Measurements from ENCODE around the gene KLK7.

Gene KLK7

DNA sequence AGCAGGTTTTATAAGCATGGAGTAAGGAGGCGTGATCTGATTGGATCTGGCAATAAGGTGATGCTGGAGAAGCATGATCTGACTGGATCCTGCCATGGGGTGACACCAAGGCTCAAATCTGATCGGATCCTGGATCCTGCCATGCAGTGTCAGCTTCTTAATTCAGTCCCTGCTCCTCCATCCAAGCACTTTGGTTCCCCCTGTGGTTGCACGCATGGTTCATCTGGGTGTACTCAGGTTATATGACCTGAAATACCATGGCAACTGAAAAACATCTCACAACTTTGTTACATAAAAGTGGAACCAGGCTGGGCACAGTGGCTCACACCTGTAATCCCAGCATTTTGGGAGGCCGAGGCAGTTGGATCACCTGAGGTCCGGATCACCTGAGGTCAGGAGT, 54.9 kb downstream of the KLK7 start:
- DNase-seq: no peak

Data from NK-92 treated with Interleukin-12 subunit alpha and Interleukin-12 subunit beta, amount 100 ng/mL, for 24 hours (cell line).